Heart left ventricle (tissue), 13 donors: ENCODE data around the gene TTC31.

Source experiments
- POLR2A ChIP-seq, 2 donors: fragments of 450-650 bp; IDR thresholded peaks; one replicate each; pipeline ENCODE4 v1.6.1; 2017; ENCODE audit warnings: antibody characterized with exemption in 2 of 2, mild to moderate bottlenecking in 2 of 2, moderate library complexity in 2 of 2
- TF ChIP-seq, protein P1 (sequence below), 12 donors: fragments of 200-600 bp; sonication (generic) in 4 of 12; IDR thresholded peaks; one replicate each; pipeline versions ENCODE4 v1.5.0 to v1.8.0; 2018 to 2022; ENCODE audit warnings: antibody characterized with exemption in 12 of 12, mild to moderate bottlenecking in 5 of 12
- donor health status: ischemic (EF 13 %, LVEDD 7.1; RV severe dilation, severe dysfunction).
- donor health status: DM: no; HTN: yes; CAD: no.
- donor health status: DM: no; HTN: no; CAD: no.
- donor health status: ischemic (EF 25% LVEDD 6.9; RV normal size, moderate dysfunction).
- donor health status: ischemic (EF 25% LVEDD 5.7; RV mildly dilated, moderate dysfunction).
- donor health status: ischemic (EF 35%, LVEDD 5.7; RV mildly dilated, moderate dysfunction).
- donor health status: nonischemic (EF 11% LVEDD 7.7; RV severe dilation, severe dysfunction).
- donor health status: DM: yes; HTN: yes; CAD: no.
- donor health status: PGD.
- donor health status: ischemic (EF 29% LVEDD 5.4; RV normal size, mild dysfunction).
- donor health status: nonischemic (EF 23%, LVEDD 6.1; RV moderate dilation, normal function).

DNA sequence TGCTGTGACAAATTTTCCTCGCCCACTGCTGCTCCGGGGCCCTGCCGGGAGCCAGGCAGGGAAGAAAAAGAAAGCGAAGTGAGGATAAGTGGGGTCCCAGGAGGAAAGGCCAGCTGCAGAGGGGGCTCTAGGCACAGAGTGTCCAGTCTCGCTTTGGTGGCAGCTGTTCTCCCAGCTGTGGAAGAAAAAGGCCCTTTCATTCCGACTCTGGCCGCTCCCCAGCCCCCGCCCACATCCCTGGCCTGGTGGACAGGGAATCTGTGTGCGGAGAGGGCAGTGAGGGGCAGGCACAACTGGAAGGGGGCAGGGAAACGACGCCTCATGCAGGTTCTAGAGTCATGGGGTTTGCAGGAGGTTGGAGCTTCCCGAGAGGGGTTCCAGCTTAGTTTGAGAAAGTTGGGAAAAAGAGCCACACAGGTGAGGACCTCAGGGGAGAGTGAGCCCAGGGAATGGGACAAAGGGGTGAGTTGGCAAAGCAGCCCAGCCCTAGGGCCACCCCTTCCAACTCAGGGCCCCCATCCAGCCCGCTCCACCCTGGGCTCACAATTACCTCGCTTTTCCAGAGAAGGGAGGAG lies 43.0 kb upstream of the TTC31 start:
- no peak for TF ChIP-seq POLR2A (IDR thresholded peaks at IDR 0.05)
- TF ChIP-seq, protein P1, sequence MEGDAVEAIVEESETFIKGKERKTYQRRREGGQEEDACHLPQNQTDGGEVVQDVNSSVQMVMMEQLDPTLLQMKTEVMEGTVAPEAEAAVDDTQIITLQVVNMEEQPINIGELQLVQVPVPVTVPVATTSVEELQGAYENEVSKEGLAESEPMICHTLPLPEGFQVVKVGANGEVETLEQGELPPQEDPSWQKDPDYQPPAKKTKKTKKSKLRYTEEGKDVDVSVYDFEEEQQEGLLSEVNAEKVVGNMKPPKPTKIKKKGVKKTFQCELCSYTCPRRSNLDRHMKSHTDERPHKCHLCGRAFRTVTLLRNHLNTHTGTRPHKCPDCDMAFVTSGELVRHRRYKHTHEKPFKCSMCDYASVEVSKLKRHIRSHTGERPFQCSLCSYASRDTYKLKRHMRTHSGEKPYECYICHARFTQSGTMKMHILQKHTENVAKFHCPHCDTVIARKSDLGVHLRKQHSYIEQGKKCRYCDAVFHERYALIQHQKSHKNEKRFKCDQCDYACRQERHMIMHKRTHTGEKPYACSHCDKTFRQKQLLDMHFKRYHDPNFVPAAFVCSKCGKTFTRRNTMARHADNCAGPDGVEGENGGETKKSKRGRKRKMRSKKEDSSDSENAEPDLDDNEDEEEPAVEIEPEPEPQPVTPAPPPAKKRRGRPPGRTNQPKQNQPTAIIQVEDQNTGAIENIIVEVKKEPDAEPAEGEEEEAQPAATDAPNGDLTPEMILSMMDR (IDR thresholded peaks at IDR 0.05), result no peak
